Heart left ventricle (tissue), 13 donors: ENCODE measurements around the gene LAMA3.

ENCODE experiments used
- CTCF ChIP-seq, 12 donors: fragments of 200-600 bp; sonication (generic) in 4 of 12; IDR thresholded peaks; one replicate each; pipeline versions ENCODE4 v1.5.0 to v1.8.0; 2018 to 2022; ENCODE audit warnings: antibody characterized with exemption in 12 of 12, mild to moderate bottlenecking in 5 of 12
- POLR2A ChIP-seq, 2 donors: fragments of 450-650 bp; IDR thresholded peaks; one replicate each; pipeline ENCODE4 v1.6.1; 2017; ENCODE audit warnings: antibody characterized with exemption in 2 of 2, mild to moderate bottlenecking in 2 of 2, moderate library complexity in 2 of 2
- donor health status: ischemic (EF 13 %, LVEDD 7.1; RV severe dilation, severe dysfunction).
- donor health status: DM: no; HTN: yes; CAD: no.
- donor health status: DM: no; HTN: no; CAD: no.
- donor health status: ischemic (EF 25% LVEDD 6.9; RV normal size, moderate dysfunction).
- donor health status: ischemic (EF 25% LVEDD 5.7; RV mildly dilated, moderate dysfunction).
- donor health status: ischemic (EF 35%, LVEDD 5.7; RV mildly dilated, moderate dysfunction).
- donor health status: nonischemic (EF 11% LVEDD 7.7; RV severe dilation, severe dysfunction).
- donor health status: DM: yes; HTN: yes; CAD: no.
- donor health status: PGD.
- donor health status: ischemic (EF 29% LVEDD 5.4; RV normal size, mild dysfunction).
- donor health status: nonischemic (EF 23%, LVEDD 6.1; RV moderate dilation, normal function).

- TF ChIP-seq CTCF (IDR thresholded peaks at IDR 0.05) (no peak), POLR2A (IDR thresholded peaks at IDR 0.05) (no peak)
Measured at GRCh38 chr18:23897291-23897690, 208.0 kb downstream of the LAMA3 start.
